ENCODE data around the gene DNAH3.
"Not testable (repeated sequence)": the region's sequence is repeated elsewhere in the genome, so short reads cannot be mapped to it uniquely, and the experiment has no call there.

Gene DNAH3

DNA sequence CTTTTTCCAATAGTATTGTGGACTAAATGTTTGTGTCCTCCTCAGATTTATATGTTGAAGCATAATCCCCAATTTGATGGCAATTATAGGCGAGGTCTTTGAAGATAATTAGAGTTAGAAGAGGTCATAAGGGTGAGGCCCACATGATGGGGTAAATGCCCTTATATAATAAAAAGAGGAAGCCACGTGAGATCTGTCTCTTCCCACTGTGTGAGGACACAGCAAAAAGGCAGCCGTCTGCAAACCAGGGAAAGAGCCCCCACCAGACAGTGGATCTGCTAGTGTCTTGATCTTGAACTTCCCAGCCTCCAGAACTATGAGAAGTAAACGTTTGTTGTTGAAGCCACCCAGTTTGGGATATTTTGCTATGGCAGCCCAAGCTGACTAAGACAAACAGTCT, 174.1 kb downstream of the DNAH3 start:
- DNase-seq: no peak

DNA sequence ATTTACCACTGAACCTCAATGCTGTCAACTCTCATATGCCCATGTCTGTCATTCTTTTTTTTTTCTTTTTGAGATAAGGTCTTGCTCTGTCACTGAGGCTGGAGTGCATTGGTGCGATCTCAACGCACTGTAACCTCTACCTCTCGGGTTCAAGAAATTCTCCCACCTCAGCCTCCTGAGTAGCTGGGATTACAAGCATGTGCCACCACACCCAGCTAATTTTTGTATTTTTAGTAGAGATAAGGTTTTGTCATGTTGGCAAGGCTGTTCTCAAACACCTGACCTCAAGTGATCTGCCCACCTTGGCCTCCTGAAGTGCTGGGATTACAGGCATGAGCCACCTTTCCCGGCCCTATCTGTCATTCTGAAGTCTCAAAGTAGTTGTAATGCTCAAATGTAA, 177.4 kb downstream of the DNAH3 start:
- DNase-seq: not testable (repeated sequence)

DNA sequence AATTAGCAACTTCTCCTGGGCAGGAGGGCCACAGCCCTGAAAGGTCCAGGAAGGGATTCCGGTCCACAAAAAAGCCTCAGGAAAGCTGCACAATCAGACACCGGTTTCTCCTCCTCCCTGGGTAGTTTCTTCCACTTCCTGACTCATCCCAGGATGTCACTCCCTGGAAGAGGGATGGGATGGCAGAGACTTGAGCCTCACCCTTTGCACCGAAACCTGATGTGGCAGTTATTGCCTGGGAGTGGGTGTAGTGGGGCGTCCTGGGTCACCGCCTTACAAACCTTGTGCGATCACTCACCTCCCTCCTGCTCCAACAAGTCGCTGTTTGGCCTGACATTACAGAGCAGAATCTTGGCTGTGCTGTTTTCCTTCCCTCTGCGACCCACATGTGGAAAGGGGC, 179.2 kb downstream of the DNAH3 start:
- DNase-seq: no peak

DNA sequence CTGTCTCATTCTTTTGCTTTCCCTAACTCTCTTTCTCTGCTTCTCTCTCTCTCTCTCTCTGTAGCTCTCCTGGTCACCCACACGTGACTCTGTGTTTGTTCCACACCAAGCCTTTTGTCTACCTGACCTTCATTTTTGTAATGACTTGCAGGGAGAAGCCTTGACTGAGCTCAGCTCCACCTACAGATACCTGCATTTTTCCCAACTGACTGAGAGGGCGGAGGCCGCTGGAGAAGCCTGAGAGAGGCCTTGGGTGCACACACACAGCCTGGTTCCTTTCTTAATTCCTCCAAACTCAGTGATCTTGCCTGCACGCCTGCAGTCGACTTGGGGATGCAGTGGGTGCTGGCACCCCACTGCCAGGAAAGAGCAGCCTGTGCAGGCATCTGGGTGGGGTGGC, 181.3 kb downstream of the DNAH3 start:
- DNase-seq: no peak

DNA sequence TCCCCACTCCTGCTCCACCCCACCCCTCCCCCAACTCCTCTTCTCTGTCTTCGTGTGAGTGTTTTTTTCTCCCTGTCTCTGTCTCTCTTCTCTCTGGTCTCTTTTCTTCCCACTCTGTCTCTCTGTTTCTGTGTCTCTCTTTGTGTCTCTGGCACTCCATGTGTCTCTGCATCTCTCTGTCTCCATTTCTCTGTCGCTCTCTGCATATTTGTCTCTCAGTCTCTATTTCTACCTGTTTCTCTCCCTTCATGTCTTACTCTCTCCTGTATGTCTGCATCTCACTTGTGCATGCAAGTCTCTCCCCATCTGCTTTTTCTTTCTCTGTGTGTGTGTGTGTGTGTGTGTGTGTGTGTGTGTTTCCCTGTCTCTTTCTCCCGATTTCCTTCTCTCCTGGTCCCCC, 181.9 kb downstream of the DNAH3 start:
- DNase-seq: no peak

DNA sequence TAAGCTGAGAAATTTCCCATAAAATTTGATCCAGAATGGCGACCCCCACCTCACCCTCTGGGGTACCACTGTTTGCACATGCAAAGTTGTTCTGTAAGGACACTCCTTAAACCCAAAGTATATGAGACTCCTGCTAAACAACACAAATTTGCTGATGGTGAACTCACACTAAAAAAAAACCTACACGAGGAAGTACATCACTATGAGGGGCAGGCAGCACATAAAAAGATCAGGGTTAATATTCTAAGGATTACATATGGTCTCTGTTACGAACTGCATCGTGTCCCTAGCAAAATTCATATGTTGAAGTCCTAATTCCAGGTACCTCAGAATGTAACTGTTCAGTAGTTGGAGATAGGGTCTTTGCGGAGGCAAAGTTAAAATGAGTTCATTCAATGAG, 189.7 kb downstream of the DNAH3 start:
- DNase-seq: no peak

DNA sequence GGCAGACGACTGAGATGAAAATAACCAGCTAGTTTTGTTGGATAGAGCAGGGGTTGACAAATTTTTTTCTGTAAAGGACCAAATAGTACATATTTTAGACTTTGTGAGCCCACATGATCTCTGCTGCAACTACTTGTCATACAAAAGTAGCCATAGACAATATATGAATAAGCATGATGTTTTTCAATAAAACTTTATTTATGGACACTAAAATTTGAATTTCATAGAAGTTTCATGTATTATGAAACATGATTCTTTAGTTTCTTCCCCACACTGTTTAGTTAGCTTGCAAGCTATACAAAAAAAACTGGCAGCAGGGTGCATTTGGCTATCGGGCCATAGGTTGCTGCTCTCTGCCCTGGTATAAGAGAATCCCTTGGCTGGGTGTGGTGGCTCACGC, 193.5 kb downstream of the DNAH3 start:
- no peak for DNase-seq

DNA sequence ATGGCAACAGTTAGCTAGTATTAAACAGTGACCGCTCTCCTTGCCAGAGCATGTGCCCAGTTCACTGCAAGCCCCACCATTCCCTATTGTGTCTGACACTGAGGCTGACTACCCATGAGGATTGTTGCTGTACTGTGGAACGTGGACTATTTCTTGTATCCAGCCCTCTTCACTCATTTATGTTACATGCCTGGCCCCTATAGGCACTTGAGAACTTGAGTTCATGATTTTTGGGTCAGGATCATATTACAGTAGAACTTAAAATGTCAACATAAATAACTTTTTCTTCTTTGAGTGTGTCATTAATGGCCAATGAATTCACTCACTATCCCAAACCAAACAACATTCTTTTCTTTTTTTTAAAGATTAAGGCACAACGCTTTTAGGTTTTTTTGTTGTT, 194.3 kb downstream of the DNAH3 start:
- DNase-seq: no peak

- DNase-seq: no peak
These were observed 196.1 kb downstream of the DNAH3 start for GRCh38 chr16:20954574-20954973.

DNA sequence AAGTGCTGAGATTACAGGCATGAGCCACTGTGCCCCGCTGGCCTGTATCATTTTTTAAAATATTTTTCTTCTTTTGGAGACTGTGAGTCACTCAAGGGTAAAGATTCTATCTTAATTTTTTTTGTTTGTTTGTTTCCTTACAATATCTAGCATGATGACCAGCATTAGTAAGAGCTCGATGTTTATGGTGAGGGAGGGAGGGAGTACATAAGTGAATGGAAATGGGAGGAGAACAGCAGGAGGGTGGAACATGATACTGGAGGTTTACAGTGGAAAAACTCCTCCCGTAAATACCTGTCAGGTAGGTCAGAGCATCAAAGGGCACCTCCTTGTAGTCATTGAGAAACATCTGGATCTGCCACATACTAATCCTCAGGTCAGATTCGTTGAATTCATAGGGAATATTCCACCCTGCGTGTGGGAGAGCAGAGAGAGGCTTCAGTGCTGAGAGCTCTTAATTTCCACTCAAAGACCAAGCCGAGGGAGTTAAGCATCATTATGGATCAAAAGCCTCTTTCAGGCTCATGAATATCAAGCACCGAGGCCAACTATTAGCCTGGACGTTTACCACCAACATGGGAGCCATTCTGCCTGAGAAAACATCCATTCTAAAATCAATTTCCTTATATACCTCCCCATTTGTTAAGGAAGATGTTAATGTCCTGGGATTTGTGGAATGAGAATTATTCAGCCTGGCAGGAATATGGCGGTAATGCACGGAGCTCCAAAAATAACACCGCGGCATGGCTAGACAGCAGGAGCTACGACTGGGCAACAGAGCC, 198.3 kb downstream of the DNAH3 start:
- DNase-seq: no peak

DNA sequence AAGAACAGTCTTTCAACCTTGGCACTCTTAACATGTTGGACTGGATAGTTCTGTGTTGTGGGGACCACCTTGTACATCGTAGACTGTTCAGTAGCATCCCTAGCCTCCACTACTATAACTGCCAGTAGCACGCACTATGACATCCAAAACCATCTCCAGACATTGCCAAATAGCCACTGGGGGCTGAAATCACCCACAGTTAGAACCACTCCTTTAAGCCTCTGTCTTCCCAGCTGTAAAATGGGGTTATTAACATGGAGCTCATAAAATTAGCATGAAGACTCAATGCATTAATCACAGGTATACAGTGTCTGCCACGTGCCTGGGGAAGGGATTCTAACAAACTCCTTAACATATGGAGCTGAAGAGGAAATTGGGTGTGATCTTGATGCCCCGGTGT, 200.4 kb downstream of the DNAH3 start:
- no peak for DNase-seq

DNA sequence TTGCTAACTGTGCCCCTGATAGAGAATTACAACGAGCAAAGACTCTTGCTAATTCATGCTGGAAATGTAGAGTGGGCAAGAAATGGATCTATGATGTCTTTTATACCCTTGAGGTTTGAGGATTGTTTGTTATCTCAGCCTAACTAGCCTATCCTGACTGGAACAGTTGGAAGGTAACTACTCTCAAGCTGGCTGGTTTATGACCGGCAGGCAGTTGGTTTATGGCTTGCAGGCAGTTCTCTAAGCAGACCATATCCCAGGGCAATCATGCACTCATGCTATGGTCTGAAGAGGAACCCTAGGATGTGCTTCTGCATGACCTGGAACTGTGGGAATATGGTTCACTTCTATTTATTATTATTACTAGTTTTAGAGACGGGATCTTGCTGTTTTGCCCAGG, 201.0 kb downstream of the DNAH3 start:
- no peak for DNase-seq

DNA sequence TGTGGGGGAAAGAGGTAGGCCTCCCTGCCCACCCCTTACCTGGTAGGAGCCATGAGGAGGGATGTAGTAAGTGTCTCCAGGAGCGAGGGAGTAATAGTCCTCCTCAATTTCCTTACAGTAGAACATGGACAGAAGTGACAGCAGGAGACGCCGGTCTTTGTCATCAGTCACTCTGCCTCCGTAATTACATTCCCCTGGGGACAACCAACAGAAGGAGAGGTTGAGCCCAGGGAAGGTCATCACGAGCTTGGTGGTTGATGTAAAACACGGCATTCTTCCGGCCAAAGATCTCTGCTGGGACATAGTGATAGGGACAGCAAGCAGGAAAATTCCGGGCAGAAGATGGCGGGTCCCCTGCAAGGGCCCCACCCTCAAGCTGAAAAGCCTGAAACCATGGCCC, 202.2 kb downstream of the DNAH3 start:
- DNase-seq: no peak

DNA sequence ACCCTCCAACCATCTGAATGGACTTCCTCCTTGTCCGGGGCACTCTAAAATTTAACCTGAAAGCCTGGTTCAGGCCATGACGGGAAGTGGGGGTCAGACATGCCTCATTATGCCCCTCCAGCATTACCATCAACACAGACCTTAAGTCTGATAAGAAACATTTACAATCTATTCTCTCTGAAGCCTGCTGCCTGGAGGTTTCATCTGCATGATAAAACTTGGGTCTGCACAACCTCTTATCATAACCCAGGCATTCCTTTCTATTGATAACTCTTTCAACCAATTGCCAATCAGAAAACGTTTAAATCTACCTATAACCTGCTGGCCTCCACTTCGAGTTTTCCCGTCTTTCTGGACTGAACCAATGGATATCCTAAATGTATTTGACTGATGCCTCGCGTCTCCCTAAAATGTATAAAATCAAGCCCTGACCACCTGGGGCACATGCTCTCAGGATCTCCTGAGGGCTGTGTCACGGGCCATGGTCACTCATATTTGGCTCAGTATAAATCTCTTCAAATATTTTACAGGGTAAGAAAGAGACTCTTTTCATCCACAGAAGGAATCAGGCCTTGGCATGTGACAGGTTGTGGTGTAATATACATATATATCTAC, 204.5 kb downstream of the DNAH3 start:
- no peak for DNase-seq

DNA sequence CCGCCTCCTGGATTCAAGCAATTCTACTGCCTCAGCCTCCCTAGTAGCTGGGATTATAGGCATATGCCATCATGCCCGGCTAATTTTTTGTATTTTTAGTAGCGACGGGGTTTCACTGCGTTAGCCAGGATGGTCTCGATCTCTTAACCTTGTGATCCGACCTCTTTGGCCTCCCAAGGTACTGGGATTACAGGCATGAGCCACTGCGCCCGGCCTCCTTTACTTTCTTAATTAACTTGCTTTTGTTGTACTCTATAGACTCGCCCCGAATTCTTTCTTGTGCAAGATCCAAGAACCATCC, 205.1 kb downstream of the DNAH3 start:
- not testable (repeated sequence) for DNase-seq

GRCh38 chr16:20944861-20945574, 205.6 kb downstream of the DNAH3 start:
- peak in 1 of 2 experiments; percentile 11 for DNase-seq

- no peak for DNase-seq
These were observed 208.4 kb downstream of the DNAH3 start for GRCh38 chr16:20942256-20942655.

DNA sequence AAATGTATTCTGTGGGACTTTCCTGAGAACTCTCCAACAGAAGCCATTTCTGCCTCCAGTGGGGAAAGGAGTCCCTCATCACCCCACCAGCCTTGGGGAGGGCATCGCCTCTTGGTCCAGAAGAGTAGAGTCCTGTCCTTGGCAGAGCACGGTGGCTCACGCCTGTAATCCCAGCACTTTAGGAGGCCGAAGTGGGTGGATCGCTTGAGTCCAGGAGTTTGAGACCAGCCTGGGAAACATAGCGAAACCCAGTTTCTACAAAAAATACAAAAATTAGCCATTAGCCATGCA, 209.1 kb downstream of the DNAH3 start:
- no peak for DNase-seq

- DNase-seq: no peak
These were observed 209.6 kb downstream of the DNAH3 start for GRCh38 chr16:20940871-20941635.

GRCh38 chr16:20939611-20940010, 211.0 kb downstream of the DNAH3 start:
- DNase-seq: no peak

DNA sequence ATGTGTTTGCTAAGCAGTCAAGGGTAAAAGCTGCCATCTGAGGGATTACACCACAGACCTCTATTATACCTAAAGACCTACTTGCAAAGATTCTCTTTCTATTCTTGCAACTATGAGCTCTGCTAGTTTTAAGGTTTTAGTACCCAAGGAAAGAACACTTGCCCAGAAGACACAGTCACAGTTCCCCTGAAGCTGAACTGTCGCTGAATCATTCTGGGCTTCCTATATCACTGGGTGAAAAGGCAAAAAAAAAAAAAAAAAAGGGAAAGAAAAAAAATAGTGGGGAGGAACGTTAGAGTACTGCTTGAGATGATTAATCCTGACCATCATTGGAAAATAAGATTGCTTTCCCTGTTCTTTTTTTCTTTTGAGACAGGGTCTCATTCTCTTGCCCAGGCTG, 212.2 kb downstream of the DNAH3 start:
- DNase-seq: no peak

GRCh38 chr16:20937736-20938135, 212.9 kb downstream of the DNAH3 start:
- DNase-seq: no peak

DNA sequence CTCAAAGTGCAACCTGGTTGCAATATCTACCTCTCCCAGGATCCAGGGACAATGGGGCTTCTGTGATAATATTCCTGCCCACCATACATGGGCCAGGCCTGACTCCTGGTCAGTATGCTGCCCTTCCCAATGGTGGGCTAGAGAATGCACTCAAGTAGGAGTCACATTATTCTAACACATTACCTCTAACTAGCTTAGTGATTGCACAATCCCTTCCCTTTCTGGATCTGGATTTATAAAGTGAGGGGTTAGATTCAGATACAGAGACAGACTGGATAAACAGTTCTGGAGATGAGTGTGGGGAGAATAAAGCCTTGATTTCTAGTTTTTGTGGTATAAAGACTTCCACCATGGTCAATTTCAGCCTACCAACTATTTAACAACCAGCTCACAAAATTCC, 217.1 kb downstream of the DNAH3 start:
- no peak for DNase-seq

DNA sequence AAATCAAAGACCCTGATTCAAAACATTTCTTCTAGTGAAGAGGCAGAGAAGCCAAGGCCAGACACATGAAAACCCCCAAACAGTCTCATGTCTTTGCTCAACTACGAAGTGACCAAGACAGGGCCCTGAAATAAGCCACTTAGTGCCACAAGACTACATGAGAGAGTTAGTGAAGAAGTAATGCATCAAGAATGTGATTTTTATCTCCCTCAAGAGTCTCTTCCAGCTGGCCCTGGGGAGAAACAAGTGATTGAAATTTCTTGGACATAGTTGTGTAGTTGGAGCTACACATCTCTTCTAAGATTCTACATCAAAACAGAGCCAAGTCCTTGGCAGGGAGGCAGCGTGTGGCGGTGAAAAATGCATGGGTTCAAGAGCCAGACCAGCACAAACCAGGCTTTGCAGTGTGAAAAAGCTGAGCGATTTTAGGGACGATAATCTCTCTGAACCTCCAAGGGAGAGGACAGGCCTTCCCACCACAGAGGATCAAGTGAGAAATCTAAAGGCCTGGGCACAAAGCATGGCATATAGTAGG, 219.5 kb downstream of the DNAH3 start:
- DNase-seq: no peak

Measured in stimulated activated CD4-positive, alpha-beta T cell treated with anti-CD3 and anti-CD28 coated beads, Interleukin-4, amount 100 ng/mL, for 4 hours (primary cell).